Central memory CD4-positive, alpha-beta T cell (primary cell): ENCODE results near the gene DEFB131B.
"Not testable (repeated sequence)": the region's sequence is repeated elsewhere in the genome, so short reads cannot be mapped to it uniquely, and the experiment has no call there.

Experiments
- DNase-seq: peaks from one replicate; pipeline ENCODE4 v3.0.0; 2022
- total RNA-seq, 3 experiments: gene quantifications; one replicate each; lab custom pipeline; 2026; lab: John Stamatoyannopoulos, UW

The DEFB131B gene, protein sequence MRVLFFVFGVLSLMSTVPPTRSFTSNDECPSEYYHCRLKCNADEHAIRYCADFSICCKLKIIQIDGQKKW
- total RNA-seq, result 0 reads per million in 3 experiments

DNA sequence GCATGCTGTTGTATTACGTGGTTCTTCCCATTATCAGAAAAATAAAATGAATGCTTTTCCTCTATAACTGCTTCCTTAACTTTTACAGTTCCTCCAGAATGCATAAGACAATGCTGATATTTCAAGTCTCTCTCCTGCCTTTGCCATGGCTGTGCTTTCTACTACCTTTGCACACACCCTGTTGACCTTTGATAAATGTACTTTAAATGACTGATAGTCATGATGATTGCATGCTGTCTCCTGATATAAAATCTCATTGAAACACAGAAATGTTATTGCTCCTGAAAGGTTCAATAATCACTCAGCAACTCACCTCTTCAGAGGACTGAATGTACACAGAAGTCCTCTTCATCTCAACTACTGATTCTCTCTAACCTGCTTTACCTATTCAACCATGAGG lies at the start of gene DEFB131B:
Gene DEFB131B (plus strand): TSS at position 395 of the 400 bp plus-strand sequence. CDS start 0 bp downstream, at position 395.
- not testable (repeated sequence) for DNase-seq

DNA sequence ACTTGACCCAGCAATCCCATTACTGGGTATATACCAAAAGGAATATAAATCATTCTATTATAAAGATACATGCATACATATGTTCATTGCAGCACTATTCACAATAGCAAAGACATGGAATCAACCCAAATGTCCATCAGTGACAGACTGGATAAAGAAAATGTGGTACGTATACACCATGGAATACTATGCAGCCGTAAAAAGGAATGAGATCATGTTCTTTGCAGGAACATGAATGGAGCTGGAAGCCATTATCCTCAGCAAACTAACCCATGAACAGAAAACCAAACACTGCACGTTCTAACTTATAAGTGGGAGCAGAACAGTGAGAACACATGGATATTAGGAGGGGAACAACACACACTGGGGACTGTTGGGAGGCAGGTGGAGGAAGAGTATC lies 49.0 kb upstream of the DEFB131B start:
- DNase-seq, result not testable (repeated sequence)

DNA sequence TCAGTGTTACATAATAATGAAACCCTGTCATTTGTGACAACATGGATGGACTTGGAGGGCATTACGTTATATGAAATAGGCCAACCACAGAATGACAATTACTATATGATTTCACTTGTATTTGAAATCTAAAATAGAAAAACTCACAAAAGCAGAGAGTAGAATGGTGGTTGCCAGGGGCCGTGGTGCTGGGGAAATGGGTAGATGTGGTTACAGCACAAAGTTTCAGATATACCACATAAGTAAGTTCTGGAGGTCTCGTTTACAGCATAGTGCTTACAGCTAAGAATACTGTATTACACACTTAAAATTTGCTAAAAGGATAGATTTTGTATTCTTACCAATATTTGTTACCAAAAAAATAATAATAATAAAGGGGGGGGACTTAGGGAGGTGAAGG lies 48.6 kb upstream of the DEFB131B start:
- not testable (repeated sequence) for DNase-seq

DNA sequence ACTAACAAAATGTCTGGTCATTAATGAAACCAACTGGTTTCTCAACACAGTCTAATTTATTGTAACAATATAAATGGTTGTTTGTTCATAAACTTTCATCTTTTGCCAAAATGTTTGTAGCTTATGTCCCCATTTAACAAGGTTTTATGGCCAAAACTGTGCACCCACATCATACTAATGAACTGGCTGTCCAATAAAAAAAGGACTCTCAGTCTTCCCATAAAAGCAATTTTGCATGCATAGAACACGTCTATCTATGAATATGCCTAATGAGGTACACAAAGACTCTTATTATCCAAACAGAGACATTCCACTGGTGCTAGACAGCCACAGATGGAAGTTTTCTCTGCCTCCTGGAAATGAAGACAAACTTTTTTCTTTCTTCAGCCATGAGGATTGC lies 45.4 kb upstream of the DEFB131B start, which contains the start of gene DEFB108B:
Gene DEFB108B (plus strand): TSS at position 390 of the 400 bp plus-strand sequence. CDS start 0 bp downstream, at position 390.
- not testable (repeated sequence) for DNase-seq

DNA sequence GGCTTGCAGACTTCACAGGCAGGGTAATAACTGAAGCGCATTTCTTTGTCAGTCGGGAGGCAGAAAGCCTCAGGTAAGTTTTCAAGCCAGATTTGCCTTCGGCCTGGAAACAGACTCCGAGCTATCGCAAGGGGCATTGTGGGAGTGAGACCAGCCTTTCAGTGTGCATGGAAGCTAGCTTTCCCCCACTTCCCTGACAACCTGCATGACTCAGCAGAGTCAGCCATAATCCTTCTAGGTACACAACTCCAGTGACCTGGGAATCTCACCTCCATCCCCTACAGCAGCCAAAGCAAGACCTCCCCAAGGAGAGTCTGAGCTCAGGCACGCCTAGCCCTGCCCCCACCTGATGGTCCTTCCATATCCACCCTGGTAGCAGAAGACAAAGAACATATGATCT lies 35.5 kb upstream of the DEFB131B start:
- not testable (repeated sequence) for DNase-seq

DNA sequence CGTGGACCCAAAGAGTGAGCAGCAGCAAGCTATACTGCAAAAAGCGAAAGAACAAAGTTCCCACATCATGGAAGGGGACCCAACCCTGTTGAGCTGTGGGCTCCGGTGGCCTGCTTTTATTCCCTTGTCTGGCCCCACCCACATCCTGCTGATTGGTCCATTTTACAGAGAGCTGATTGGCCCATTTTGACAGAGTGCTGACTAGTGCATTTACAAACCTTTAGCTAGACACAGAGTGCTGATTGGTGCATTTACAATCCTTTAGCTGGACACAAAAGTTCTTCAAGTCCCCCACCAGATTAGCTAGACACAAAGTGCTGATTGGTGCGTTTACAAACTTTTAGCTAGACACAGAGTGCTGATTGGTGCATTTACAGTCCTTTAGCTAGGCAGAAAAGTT lies 34.9 kb upstream of the DEFB131B start:
- not testable (repeated sequence) for DNase-seq

DNA sequence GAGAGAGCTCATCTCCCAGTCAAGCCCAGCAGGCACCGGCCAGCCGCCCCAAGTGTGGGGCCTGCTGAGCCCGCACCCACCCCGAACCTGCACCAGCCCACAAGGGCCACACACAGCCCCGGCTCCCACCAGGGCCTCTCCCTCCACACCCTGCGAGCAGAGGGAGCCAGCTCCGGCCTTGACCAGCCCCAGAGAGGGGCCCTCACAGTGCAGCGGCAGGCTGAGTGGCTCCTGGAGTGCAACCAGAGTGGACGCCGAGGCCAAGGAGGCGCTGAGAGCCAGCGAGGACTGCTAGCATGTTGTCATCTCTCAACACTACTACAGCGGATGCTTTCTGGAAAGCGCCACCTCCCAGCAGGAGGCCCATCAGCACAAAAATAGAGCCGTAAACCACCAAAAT lies 34.4 kb upstream of the DEFB131B start:
- no peak for DNase-seq

DNA sequence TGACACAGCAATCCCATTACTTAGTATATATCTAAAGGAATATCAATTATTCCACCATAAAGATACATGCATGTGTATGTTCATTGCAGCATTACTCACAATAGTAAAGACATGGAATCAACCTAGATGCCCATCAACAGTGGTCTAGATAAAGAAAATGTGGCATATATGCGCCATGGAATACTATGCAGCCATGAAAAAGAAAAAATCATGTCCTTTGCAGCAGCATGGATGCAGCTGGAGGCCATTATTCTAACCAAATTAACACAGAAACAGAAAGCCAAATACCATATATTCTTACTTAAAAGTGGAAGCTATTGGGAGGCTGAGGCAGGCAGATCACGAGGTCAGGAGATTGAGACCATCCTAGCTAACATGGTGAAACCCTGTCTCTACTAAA lies 24.4 kb upstream of the DEFB131B start:
- not testable (repeated sequence) for DNase-seq

DNA sequence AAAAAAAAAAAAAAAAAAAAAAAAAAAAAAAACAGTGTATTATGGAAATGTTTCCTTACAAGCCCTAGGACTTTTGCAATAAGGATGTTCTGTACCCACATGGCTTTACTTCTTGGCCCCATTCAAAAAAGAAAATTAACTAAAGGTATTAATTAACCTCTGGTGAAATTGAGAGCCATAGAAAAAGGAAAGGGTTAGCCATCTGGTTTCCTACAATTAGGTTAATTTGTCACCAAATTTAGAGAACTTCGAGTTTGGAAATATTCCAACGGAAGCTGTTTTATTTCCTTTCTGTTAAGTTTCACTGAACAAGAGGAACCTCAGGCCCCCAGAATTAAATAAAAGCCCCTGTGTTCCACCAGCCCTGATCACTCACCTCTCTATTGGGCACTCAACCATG lies 22.4 kb upstream of the DEFB131B start:
- not testable (repeated sequence) for DNase-seq

DNA sequence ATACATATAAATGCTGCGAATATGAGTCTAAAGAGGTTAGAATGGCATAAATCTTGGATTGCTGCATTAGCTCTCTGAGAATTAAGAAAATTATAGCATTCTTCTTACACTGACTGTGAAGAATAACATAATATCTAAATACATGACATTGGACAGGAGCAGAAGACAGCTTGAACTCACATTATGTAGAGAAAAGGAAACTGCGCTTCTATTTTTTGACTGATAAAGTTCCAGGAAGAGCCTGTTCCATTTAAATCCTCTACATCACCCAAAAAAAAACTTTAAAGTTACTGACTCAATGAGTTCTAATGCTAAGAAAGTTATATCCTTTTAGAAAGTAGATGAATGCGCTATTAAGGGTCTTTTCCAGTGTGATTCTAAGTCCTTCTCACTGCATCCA lies 17.4 kb upstream of the DEFB131B start:
- not testable (repeated sequence) for DNase-seq

DNA sequence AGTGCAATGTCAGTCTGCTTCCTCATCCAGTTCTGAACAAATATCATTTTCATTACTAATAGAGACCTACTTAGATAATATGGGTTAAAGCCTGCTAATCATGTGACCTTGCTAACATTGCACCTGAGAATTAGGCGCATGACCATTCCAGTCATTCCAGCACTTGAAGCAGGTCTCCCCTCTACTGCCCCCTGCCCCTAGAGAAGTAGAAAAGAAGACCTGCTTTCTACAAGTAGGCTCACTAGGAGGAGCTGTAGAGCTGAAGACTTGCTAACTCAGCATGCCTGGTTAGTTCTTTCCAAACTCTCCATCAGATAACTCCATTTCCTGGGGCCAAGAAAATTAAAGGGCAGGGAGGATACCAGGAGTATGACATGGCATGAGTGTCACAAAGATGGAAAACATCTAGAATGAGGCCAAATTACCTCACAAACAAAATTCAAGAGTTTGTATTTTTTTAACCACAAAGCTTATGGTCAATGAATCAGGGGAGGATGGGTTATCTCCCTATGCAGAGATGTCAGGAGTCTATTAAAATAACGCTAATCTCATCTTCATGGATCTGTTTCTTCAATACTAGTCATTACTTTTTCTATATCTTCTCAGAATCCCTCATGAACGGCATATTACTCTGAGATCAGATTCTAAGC lies 14.2 kb upstream of the DEFB131B start:
- DNase-seq, result peak; percentile 2

DNA sequence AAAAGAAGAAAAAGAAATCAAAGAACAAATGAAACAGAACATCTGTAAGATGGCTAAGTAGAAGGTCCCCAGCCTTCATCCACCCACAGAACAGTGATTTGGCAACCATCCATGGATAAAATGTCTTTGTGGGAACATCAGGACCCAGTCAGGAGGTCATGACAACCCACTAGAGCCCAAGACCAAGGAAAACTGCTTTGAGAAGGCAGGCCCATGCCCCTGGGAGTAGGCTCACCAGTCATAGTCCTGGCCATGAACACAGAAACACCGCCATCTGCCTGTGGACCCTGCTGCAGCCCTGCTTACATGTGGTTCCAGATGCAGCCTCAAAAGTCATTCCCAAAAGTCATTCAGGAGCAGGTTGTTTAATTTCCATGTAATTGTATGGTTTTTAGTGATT lies 11.0 kb upstream of the DEFB131B start:
- DNase-seq, result not testable (repeated sequence)

DNA sequence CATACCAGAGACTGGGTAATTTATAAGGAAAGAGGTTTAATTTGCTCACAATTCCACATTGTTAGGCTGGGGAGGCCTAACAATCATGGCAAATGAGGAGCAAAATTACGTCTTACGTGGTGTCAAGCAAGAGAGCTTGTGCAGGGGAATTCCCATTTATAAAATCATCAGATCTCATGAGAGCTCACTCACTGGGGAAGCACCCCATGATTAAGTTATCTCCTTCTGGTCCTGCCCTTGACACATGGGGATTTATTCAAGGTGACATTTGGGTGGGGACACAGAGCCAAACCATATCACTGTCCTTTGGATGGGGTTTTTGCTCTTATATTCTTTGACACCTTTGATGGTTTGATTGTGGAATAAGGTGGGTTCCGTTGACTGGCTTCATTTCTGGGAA lies 8.3 kb upstream of the DEFB131B start:
- not testable (repeated sequence) for DNase-seq

DNA sequence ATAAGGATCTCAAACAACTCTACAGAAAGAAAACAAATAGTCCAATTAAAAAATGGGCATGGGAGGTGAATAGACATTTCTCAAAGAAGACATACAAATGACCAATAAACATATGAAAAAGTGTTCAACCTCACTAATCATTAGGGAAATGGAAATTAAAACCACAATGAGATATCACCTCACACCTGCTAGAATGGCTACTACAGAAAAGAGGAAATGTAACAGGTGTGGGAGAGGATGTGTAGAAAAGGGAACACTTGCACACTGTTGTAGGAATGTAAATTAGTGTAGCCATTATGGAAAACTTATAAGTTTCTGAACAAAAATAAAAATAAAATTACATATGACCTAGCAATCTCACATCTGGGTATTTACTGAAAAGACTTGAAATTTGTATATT lies 7.6 kb upstream of the DEFB131B start:
- not testable (repeated sequence) for DNase-seq

DNA sequence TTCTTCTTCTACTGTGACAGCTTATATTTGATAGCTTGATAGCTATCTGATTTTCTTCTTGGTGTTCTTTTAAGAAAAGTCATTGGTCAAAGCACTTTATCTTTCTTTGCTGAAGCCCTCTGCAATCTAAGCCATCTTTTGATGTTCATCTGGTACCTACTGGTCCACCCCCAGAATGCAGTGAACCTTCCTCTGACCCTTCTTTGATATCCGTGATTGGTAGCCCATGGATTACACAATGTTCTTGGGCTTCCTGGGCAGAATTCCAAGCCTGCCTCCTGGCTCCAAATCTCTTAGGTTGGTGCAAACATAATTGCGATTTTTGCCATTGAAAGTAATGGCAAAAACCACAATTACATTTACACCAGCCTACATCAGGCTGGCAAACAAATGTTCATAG lies 2.0 kb upstream of the DEFB131B start:
- DNase-seq, result not testable (repeated sequence)

DNA sequence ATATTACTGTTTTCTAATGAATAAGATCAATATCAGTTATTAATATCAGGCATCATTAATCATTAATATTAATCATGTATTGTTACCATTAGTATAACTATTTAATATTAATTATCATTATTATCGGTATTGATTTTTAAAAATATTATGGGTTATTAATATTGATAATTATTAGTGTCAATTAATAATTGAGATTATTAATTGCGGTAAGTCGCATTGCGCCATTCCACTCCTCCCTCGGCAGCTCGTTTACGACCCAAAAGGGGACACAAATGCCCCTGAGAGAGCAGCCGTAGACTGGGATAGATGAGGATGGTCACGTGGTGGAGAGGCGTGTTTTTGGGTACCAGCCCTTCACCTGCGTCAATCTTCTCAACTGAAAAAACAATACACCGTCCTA lies 7.6 kb downstream of the DEFB131B start:
- not testable (repeated sequence) for DNase-seq

DNA sequence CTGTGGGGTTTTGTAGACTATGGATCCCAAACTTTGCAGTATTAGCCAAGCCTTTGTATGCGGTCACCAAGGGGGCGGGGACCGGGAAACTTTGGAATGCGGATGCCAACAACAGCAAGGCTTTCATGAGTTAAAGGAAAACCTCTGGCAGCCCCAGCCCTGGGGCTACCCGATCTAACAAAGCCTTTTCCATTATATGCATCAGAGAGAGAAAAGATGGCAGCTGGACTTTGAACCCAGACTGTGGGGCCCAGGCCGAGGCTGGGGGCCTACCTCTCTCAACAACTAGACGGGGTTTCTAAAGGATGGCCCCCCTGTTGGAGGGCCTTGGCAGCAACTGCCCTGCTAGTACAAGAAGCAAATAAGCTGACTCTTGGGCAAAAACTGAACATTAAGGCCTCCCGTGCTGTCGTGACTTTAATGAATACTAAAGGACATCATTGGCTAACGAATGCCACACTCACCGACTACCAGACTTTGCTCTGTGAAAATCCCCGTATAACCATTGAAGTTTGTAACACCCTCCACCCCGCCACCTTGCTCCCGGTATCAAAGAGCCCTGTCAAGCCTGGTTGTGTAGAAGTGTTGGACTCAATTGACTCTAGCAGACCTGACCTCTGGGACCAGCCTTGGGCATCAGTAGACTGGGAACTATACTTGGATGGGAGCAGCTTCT lies 10.2 kb downstream of the DEFB131B start:
- not testable (repeated sequence) for DNase-seq

DNA sequence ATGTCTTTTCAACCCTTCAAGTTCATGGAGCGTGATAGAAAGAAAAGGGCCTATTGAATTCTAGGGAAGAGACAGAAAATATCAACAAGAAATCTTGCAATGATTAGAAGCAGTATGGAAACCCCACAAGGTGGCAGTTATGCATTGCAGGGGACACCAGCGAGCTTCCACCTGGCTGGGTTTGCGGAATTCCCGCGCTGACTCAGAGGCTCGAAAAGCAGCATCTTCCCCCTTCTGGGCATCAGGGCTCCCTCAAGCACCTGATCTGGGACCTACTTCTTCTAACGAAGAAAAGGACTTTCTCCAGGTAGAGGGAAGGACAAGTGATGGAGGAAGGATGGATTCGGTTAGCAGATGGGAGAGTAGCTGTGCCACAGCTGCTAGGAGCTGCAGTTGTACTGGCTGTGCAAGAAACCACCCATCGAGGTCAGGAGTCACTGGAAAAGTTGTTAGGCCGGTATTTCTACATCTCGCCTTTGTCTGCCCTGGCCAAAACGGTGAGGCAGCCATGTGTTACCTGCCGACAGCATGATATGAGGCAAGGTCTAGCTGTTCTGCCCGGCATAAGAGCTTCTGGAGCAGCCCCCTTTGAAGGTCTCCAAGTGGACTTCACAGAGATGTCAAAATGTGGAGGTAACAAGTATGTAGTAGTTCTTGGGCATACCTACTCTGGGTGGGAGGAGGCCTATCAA lies 11.1 kb downstream of the DEFB131B start:
- not testable (repeated sequence) for DNase-seq

DNA sequence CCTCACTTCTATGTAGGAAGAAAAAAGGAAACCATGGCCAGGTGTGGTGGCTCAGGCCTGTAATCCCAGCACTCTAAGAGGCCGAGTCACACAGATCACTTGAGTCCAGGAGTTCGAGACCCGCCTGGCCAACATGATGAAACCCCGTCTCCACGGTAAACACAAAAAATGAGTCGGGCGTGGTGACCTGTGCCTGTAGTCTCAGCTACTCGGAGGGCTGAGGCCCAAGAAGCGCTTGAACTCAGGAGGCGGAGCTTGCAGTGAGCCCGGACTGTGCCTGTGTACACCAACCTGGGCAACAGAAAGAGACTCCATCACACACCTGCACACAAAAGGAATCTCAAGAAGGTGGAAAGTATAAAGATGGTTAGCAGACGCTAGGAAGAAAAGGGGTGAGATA lies 17.7 kb downstream of the DEFB131B start:
- DNase-seq, result no peak

DNA sequence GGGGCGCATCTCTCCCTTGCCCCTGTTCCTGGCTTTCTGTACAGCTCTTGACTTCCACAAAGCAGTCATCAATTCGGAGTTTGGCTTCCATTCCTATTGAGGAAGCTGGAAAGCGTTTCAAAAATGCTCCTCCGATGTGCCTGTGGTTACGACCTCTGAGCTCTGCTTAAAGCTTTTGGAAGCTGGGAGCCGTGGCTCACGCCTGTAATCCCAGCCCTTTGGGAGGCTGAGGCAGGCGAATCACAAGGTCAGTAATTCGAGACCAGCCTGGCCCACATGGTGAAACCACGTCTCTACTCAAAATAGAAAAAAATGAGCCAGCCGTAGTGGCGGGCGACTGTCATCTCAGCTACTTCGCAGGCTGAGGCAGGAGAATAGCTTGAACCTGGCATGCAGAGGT lies 22.9 kb downstream of the DEFB131B start:
- DNase-seq, result not testable (repeated sequence)

DNA sequence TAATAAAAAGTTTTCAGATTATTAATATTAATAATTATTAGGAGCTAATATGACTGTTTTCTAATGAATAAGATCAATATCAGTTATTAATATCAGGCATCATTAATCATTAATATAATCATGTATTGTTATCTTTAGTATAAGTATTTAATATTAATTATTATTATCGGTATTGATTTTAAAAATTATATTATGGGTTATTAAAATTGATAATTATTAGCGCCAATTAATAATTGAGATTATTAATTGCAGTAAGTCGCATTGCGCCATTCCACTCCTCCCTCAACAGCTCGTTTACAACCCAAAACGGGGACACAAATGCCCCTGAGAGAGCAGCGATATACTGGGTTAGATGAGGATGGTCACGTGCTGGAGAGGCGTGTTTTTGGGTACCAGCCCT lies 30.0 kb downstream of the DEFB131B start:
- DNase-seq, result no peak

DNA sequence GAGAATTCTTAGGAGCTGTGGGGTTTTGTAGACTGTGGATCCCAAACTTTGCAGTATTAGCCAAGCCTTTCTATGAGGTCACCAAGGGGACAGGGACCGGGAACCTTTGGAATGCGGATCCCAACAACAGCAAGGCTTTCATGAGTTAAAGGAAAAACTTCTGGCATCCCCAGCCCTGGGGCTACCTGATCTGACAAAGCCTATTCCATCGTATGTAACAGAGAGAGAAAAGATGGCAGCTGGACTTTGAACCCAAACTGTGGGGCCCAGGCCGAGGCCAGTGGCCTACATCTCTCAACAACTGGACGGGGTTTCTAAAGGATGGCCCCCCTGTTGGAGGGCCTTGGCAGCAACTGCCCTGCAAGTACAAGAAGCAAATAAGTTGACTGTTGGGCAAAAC lies 32.5 kb downstream of the DEFB131B start:
- DNase-seq, result not testable (repeated sequence)

DNA sequence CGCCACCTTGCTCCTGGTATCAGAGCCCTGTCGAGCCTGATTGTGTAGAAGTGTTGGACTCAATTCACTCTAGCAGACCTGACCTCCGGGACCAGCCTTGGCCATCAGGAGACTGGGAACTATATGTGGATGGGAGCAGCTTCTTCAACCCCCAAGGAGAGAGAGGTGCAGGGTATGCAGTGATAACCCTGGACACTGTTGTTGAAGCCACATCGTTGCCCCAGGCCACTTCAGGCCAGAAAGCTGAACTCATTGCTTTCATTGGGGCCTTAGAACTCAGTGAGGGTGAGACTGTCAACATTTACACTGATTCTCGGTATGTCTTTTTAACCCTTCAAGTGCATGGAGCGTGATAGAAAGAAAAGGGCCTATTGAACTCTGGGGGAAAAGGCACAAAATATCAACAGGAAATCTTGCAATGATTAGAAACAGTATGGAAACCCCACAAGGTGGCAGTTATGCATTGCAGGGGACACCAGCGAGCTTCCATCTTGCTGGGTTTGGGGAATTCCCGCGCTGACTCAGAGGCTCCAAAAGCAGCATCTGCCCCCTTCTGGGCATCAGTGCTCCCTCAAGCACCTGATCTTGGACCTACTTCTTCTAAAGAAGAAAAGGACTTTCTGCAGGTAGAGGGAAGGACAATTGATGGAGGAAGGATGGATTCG lies 33.2 kb downstream of the DEFB131B start:
- DNase-seq, result not testable (repeated sequence)
